GM23338 (cell line): ENCODE measurements around the gene BNC1. TPM values are rescaled to one million over a fixed set of nuclear protein-coding genes. Genes with fewer than 3 reads are reported as not detected.
A peak's percentile ranks its signal among the peaks of the same experiment; 100 is the strongest.

Experiments used
- ATAC-seq: fragments of 200-7000 bp; cut with Tn5 transposase; 3 replicates; pipeline ENCODE4 v1.9.1; 2020
- DNase-seq: peaks from one replicate; pipeline ENCODE4 v3.0.0-alpha.2; 2015; ENCODE audit warnings: low spot score
- H2AFZ ChIP-seq: fragments of 200-600 bp; sonication (generic); 2 replicates; pipeline ENCODE4 v1.8.0; 2016; ENCODE audit warnings: antibody characterized with exemption, mild to moderate bottlenecking, moderate library complexity
- H3F3A ChIP-seq: fragments of 200-600 bp; sonication (generic); replicated peaks from 2 replicates; pipeline ENCODE4 v1.8.0; 2017; ENCODE audit warnings: antibody characterized with exemption, mixed run types, low read depth
- H3K27ac ChIP-seq: fragments of 200-600 bp; sonication (generic); 2 replicates; pipeline ENCODE4 v1.6.1; 2016; ENCODE audit warnings: low read depth
- H3K27me3 ChIP-seq: fragments of 200-600 bp; sonication (generic); 2 replicates; pipeline ENCODE4 v1.8.0; 2016; ENCODE audit warnings: mild to moderate bottlenecking, mixed run types, moderate library complexity; ENCODE audit not compliant: insufficient read depth
- H3K36me3 ChIP-seq: fragments of 200-600 bp; sonication (generic); 2 replicates; pipeline ENCODE4 v1.8.0; 2016; ENCODE audit warnings: mild to moderate bottlenecking; ENCODE audit not compliant: insufficient read depth
- H3K4me1 ChIP-seq: fragments of 200-600 bp; sonication (generic); 2 replicates; pipeline ENCODE4 v1.8.0; 2016; ENCODE audit warnings: mild to moderate bottlenecking, moderate library complexity; ENCODE audit not compliant: insufficient read depth
- H3K4me2 ChIP-seq: fragments of 200-600 bp; sonication (generic); 2 replicates; pipeline ENCODE4 v1.7.1; 2017; ENCODE audit warnings: mixed run types
- H3K4me3 ChIP-seq: fragments of 200-600 bp; sonication (generic); 2 replicates; pipeline ENCODE4 v1.6.1; 2016; ENCODE audit warnings: mixed run types
- H3K79me2 ChIP-seq: fragments of 200-600 bp; sonication (generic); replicated peaks from 2 replicates; pipeline ENCODE4 v1.8.0; 2017; ENCODE audit warnings: mild to moderate bottlenecking; ENCODE audit not compliant: insufficient read depth
- H3K9me2 ChIP-seq: fragments of 200-600 bp; sonication (generic); 2 replicates; pipeline ENCODE4 v1.8.0; 2017; ENCODE audit not compliant: insufficient read depth
- H4K20me1 ChIP-seq: fragments of 200-600 bp; sonication (generic); replicated peaks from 2 replicates; pipeline ENCODE4 v1.8.0; 2017; ENCODE audit warnings: mild to moderate bottlenecking; ENCODE audit not compliant: insufficient read depth
- H3K27ac Mint-ChIP-seq: 2 replicates; pipeline ENCODE4 v1.8.0; 2020; ENCODE audit warnings: inconsistent platforms, mild to moderate bottlenecking, moderate library complexity, mixed read lengths
- H3K27me3 Mint-ChIP-seq: 3 replicates; pipeline ENCODE4 v1.8.0; 2022; ENCODE audit warnings: low read depth, mild to moderate bottlenecking, moderate library complexity, mixed read lengths, inconsistent platforms; ENCODE audit not compliant: insufficient read depth, poor library complexity
- H3K36me3 Mint-ChIP-seq: 3 replicates; pipeline ENCODE4 v1.8.0; 2021; ENCODE audit warnings: low read depth, mild to moderate bottlenecking, inconsistent platforms, moderate library complexity, mixed read lengths
- H3K4me1 Mint-ChIP-seq: 3 replicates; pipeline ENCODE4 v1.8.0; 2020; ENCODE audit warnings: mild to moderate bottlenecking, inconsistent platforms, mixed read lengths
- H3K4me3 Mint-ChIP-seq: 3 replicates; pipeline ENCODE4 v1.8.0; 2021; ENCODE audit warnings: moderate library complexity, mild to moderate bottlenecking, inconsistent platforms, mixed read lengths
- H3K9me3 Mint-ChIP-seq: 3 replicates; pipeline ENCODE4 v1.8.0; 2020; ENCODE audit warnings: moderate library complexity, mild to moderate bottlenecking, inconsistent platforms, mixed read lengths
- CREB1 ChIP-seq: fragments of 250-450 bp; sonication (Bioruptor Pico); IDR thresholded peaks from 2 replicates; pipeline ENCODE4 v1.5.0; 2020; ENCODE audit warnings: low read depth, mild to moderate bottlenecking, moderate library complexity
- EZH2 ChIP-seq: fragments of 200-600 bp; sonication (generic); IDR thresholded peaks from one replicate; pipeline ENCODE4 v1.8.0; 2017; ENCODE audit warnings: antibody characterized with exemption, mild to moderate bottlenecking, low read depth; ENCODE audit not compliant: unreplicated experiment
- EZH2phosphoT487 ChIP-seq: fragments of 200-600 bp; sonication (generic); IDR thresholded peaks from one replicate; pipeline ENCODE4 v1.8.1; 2018; ENCODE audit warnings: antibody characterized with exemption; ENCODE audit not compliant: unreplicated experiment
- STAT1 ChIP-seq: IDR thresholded peaks from one replicate; pipeline ENCODE4 v1.6.1; 2016; ENCODE audit warnings: antibody characterized with exemption; ENCODE audit not compliant: unreplicated experiment
- ZNF114 ChIP-seq: fragments of 250-450 bp; sonication (Bioruptor Pico); IDR thresholded peaks from 2 replicates; pipeline ENCODE4 v1.5.0; 2020; ENCODE audit warnings: mild to moderate bottlenecking, moderate library complexity
- ZNF331 ChIP-seq: fragments of 250-450 bp; sonication (Bioruptor Pico); IDR thresholded peaks from 2 replicates; pipeline ENCODE4 v1.5.0; 2020; ENCODE audit warnings: low read depth, mild to moderate bottlenecking, moderate library complexity
- polyA plus RNA-seq: library from polyadenylated mRNA; unstranded; fragments of >200 nt; fragmentation: Nextera tagmentation; extraction: Ambion mirVana; gene quantifications from 2 replicates; pipeline ENCODE4 v1.2.1, GENCODE V29; 2016
- total RNA-seq: library from RNA; depleted of rRNA; stranded (reverse); fragments of >200 nt; shearing (Covaris generic); gene quantifications from 2 replicates; pipeline ENCODE4 v1.2.3, GENCODE V29; 2014
- TF ChIP-seq, protein P1 (sequence below): fragments of 250-450 bp; sonication (Bioruptor Pico); IDR thresholded peaks from 2 replicates; pipeline ENCODE4 v1.5.0; 2020; ENCODE audit warnings: mild to moderate bottlenecking, moderate library complexity
- TF ChIP-seq, protein P2 (sequence below): IDR thresholded peaks from one replicate; pipeline ENCODE4 v1.6.1; 2018; ENCODE audit warnings: antibody characterized with exemption; ENCODE audit not compliant: unreplicated experiment
- TF ChIP-seq, protein P3 (sequence below), 2 experiments: fragments of 200-600 bp in 1 of 2; sonication (generic) in 1 of 2; conservative IDR thresholded peaks; 2 replicates each; pipeline versions ENCODE4 v1.5.1 to v1.6.1; 2016 to 2017; ENCODE audit warnings: antibody characterized with exemption in 2 of 2, low read depth in 2 of 2, mild to moderate bottlenecking in 2 of 2, moderate library complexity in 1 of 2

BNC1 gene
- total and polyA plus RNA-seq, 2 experiments from 2014 or later = 0.26 to 1.1 TPM

DNA sequence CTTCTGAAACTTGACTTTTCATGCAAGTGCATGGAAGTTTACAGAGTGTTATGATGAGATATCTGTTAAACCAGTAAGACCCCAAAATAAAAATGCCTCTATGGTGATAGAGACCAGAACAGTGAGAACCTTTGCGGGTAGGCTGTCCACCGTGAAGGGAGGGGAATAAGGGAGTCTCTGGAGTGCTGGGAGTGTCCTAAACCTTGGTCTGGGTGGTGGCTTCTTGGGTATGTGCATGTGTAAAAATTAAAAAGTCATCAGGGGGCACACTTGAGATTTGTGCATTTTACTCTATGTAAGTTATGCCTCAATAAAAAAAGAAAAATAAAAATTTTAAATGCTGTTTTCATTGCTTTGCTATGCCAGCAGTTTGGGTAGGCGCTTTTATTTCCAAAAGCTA, 38.2 kb upstream of the BNC1 start (continued):
- TF ChIP-seq, protein P1, sequence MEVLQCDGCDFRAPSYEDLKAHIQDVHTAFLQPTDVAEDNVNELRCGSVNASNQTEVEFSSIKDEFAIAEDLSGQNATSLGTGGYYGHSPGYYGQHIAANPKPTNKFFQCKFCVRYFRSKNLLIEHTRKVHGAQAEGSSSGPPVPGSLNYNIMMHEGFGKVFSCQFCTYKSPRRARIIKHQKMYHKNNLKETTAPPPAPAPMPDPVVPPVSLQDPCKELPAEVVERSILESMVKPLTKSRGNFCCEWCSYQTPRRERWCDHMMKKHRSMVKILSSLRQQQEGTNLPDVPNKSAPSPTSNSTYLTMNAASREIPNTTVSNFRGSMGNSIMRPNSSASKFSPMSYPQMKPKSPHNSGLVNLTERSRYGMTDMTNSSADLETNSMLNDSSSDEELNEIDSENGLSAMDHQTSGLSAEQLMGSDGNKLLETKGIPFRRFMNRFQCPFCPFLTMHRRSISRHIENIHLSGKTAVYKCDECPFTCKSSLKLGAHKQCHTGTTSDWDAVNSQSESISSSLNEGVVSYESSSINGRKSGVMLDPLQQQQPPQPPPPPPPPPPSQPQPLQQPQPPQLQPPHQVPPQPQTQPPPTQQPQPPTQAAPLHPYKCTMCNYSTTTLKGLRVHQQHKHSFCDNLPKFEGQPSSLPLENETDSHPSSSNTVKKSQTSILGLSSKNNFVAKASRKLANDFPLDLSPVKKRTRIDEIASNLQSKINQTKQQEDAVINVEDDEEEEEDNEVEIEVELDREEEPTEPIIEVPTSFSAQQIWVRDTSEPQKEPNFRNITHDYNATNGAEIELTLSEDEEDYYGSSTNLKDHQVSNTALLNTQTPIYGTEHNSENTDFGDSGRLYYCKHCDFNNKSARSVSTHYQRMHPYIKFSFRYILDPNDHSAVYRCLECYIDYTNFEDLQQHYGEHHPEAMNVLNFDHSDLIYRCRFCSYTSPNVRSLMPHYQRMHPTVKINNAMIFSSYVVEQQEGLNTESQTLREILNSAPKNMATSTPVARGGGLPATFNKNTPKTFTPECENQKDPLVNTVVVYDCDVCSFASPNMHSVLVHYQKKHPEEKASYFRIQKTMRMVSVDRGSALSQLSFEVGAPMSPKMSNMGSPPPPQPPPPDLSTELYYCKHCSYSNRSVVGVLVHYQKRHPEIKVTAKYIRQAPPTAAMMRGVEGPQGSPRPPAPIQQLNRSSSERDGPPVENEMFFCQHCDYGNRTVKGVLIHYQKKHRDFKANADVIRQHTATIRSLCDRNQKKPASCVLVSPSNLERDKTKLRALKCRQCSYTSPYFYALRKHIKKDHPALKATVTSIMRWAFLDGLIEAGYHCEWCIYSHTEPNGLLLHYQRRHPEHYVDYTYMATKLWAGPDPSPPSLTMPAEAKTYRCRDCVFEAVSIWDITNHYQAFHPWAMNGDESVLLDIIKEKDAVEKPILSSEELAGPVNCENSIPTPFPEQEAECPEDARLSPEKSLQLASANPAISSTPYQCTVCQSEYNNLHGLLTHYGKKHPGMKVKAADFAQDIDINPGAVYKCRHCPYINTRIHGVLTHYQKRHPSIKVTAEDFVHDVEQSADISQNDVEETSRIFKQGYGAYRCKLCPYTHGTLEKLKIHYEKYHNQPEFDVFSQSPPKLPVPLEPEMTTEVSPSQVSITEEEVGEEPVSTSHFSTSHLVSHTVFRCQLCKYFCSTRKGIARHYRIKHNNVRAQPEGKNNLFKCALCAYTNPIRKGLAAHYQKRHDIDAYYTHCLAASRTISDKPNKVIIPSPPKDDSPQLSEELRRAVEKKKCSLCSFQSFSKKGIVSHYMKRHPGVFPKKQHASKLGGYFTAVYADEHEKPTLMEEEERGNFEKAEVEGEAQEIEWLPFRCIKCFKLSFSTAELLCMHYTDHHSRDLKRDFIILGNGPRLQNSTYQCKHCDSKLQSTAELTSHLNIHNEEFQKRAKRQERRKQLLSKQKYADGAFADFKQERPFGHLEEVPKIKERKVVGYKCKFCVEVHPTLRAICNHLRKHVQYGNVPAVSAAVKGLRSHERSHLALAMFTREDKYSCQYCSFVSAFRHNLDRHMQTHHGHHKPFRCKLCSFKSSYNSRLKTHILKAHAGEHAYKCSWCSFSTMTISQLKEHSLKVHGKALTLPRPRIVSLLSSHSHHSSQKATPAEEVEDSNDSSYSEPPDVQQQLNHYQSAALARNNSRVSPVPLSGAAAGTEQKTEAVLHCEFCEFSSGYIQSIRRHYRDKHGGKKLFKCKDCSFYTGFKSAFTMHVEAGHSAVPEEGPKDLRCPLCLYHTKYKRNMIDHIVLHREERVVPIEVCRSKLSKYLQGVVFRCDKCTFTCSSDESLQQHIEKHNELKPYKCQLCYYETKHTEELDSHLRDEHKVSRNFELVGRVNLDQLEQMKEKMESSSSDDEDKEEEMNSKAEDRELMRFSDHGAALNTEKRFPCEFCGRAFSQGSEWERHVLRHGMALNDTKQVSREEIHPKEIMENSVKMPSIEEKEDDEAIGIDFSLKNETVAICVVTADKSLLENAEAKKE (CRISPR knock-in tag) = no peak
- TF ChIP-seq ZNF331 (no peak), CREB1 (CRISPR knock-in tag) (no peak), EZH2phosphoT487 (no peak), STAT1 (no peak)
- TF ChIP-seq, protein P2, sequence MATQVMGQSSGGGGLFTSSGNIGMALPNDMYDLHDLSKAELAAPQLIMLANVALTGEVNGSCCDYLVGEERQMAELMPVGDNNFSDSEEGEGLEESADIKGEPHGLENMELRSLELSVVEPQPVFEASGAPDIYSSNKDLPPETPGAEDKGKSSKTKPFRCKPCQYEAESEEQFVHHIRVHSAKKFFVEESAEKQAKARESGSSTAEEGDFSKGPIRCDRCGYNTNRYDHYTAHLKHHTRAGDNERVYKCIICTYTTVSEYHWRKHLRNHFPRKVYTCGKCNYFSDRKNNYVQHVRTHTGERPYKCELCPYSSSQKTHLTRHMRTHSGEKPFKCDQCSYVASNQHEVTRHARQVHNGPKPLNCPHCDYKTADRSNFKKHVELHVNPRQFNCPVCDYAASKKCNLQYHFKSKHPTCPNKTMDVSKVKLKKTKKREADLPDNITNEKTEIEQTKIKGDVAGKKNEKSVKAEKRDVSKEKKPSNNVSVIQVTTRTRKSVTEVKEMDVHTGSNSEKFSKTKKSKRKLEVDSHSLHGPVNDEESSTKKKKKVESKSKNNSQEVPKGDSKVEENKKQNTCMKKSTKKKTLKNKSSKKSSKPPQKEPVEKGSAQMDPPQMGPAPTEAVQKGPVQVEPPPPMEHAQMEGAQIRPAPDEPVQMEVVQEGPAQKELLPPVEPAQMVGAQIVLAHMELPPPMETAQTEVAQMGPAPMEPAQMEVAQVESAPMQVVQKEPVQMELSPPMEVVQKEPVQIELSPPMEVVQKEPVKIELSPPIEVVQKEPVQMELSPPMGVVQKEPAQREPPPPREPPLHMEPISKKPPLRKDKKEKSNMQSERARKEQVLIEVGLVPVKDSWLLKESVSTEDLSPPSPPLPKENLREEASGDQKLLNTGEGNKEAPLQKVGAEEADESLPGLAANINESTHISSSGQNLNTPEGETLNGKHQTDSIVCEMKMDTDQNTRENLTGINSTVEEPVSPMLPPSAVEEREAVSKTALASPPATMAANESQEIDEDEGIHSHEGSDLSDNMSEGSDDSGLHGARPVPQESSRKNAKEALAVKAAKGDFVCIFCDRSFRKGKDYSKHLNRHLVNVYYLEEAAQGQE = no peak

DNA sequence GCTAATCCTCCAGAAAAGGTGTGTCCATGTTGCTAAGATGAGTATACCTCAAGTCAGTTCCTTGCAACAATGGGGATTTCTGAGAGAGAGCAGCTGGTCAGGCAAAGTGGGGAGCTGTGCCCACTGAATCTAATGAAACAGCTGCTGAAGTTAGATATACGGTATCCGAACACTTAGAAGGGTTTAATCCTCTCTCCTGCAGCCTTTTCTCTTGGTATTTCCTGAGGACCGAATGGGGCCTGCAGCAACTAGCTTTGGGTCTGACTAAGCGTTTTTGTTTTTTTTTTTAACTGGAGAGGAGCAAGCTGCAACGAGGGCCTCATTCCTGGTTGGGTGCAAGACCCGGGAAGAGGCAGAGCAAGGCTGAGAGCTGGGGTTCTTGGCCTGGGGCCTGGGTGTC, 37.6 kb upstream of the BNC1 start:
- H3K36me3 Mint-ChIP-seq = no peaks in the 10 kb centered on the region
- H3K9me3 Mint-ChIP-seq = peaks cover 3% of the 10 kb centered on the region; the same call in 1 of the 3 replicates
- Histone ChIP-seq H3K9me2 (peaks cover 26% of the 10 kb centered on the region), H3K36me3 (no peaks in the 10 kb centered on the region), H3K27ac (no peak overlapping the region), H3K4me2 (no peak overlapping the region), H3K4me1 (peaks cover 6% of the 10 kb centered on the region), H3F3A (no peaks in the 10 kb centered on the region), H3K27me3 (no peaks in the 10 kb centered on the region), H3K79me2 (no peaks in the 10 kb centered on the region), H4K20me1 (no peaks in the 10 kb centered on the region), H2AFZ (peak overlapping the region; percentile 95), H3K4me3 (no peak overlapping the region)
- ATAC-seq (no peak), DNase-seq (peak; percentile 14)
- no peak overlapping the region for H3K4me3 Mint-ChIP-seq
- H3K4me1 Mint-ChIP-seq = peaks cover 10% of the 10 kb centered on the region
- H3K27me3 Mint-ChIP-seq = peaks cover 2% of the 10 kb centered on the region
- peak overlapping the region; percentile 16; the same call in 1 of the 2 replicates for H3K27ac Mint-ChIP-seq
- TF ChIP-seq EZH2 (no peak), EZH2phosphoT487 (no peak), ZNF114 (CRISPR knock-in tag) (no peak), STAT1 (no peak), CREB1 (CRISPR knock-in tag) (no peak)
- TF ChIP-seq, protein P2 = no peak
- TF ChIP-seq, protein P3, sequence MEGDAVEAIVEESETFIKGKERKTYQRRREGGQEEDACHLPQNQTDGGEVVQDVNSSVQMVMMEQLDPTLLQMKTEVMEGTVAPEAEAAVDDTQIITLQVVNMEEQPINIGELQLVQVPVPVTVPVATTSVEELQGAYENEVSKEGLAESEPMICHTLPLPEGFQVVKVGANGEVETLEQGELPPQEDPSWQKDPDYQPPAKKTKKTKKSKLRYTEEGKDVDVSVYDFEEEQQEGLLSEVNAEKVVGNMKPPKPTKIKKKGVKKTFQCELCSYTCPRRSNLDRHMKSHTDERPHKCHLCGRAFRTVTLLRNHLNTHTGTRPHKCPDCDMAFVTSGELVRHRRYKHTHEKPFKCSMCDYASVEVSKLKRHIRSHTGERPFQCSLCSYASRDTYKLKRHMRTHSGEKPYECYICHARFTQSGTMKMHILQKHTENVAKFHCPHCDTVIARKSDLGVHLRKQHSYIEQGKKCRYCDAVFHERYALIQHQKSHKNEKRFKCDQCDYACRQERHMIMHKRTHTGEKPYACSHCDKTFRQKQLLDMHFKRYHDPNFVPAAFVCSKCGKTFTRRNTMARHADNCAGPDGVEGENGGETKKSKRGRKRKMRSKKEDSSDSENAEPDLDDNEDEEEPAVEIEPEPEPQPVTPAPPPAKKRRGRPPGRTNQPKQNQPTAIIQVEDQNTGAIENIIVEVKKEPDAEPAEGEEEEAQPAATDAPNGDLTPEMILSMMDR (conservative IDR thresholded peaks at IDR 0.05; ENCODE audit: low read depth in 2 of 2) = no peak
